Activated T-cell treated with anti-CD3 and anti-CD28 coated beads, Interleukin-2, amount 50 U/mL, for 72 hours (primary cell): Measurements from ENCODE around the gene FERMT3. TPM values are rescaled to one million over a fixed set of nuclear protein-coding genes. Genes with fewer than 3 reads are reported as not detected.

Experiments used
- ATAC-seq, 2 donors: fragments of 150-1000 bp; cut with Tn5 transposase; replicated peaks in 1 of 2; 2 replicates each; pipeline ENCODE4 v1.10.0; 2021; ENCODE audit warnings: moderate library complexity in 2 of 2, mild to moderate bottlenecking in 1 of 2
- DNase-seq, 2 donors: peaks; one replicate each; pipeline ENCODE4 v3.0.0; 2021 to 2022; ENCODE audit warnings: mixed read lengths in 1 of 2
- H3K27ac Mint-ChIP-seq: one replicate; pipeline ENCODE4 v1.8.0; 2022; ENCODE audit warnings: mild to moderate bottlenecking, moderate library complexity, mixed read lengths
- H3K27me3 Mint-ChIP-seq: one replicate; pipeline ENCODE4 v1.8.0; 2022; ENCODE audit warnings: low read depth, mixed read lengths
- H3K36me3 Mint-ChIP-seq, 2 donors: one replicate each; pipeline ENCODE4 v1.8.0; 2022; ENCODE audit warnings: mixed read lengths in 2 of 2, mild to moderate bottlenecking in 1 of 2; ENCODE audit not compliant: insufficient read depth in 2 of 2
- H3K4me1 Mint-ChIP-seq: one replicate; pipeline ENCODE4 v1.8.0; 2022; ENCODE audit warnings: low read depth, mixed read lengths
- H3K4me3 Mint-ChIP-seq, 2 donors: one replicate each; pipeline ENCODE4 v1.8.0; 2022; ENCODE audit warnings: mild to moderate bottlenecking in 2 of 2, mixed read lengths in 2 of 2, moderate library complexity in 2 of 2
- H3K9me3 Mint-ChIP-seq, 2 donors: one replicate each; pipeline ENCODE4 v1.8.0; 2022; ENCODE audit warnings: mixed read lengths in 2 of 2
- total RNA-seq, 2 donors: library from RNA; stranded (reverse); gene quantifications; one replicate each; pipeline ENCODE4 v1.2.3, GENCODE V29; 2022

The FERMT3 gene
- total RNA-seq, 2 donors from 2014 or later = 158 to 164 TPM

DNA sequence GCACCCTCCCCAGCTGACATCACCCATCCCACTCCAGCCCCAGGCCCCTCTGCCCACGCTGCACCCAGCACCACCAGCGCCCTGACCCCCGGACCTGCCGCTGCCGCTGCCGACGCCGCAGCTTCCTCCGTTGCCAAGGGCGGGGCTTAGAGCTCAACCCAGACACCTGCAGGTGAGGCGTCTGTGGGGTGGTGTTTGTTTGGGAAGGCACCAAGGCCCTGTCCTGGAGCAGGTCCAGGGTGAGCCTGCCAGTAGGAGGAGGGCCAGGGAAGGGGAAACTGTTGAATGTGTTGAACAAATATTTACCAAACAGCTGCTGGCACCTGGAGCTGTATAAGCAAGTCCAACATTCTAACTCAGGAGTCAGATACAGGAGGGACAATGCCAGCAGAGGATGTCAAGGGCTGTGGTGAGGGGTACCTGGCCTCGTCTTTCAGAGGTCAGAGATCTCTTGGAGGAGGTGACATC, 31.0 kb downstream of the FERMT3 start:
- peaks cover 36% of the 10 kb centered on the region for H3K4me1 Mint-ChIP-seq
- no peak overlapping the region for H3K4me3 Mint-ChIP-seq
- no peak for DNase-seq
- peak overlapping the region; percentile 65 for H3K27ac Mint-ChIP-seq
- no peaks in the 10 kb centered on the region for H3K27me3 Mint-ChIP-seq
- peaks cover 1% of the 10 kb centered on the region in 2 donors for H3K36me3 Mint-ChIP-seq
- H3K9me3 Mint-ChIP-seq = no peaks in the 10 kb centered on the region
- no peak for ATAC-seq

DNA sequence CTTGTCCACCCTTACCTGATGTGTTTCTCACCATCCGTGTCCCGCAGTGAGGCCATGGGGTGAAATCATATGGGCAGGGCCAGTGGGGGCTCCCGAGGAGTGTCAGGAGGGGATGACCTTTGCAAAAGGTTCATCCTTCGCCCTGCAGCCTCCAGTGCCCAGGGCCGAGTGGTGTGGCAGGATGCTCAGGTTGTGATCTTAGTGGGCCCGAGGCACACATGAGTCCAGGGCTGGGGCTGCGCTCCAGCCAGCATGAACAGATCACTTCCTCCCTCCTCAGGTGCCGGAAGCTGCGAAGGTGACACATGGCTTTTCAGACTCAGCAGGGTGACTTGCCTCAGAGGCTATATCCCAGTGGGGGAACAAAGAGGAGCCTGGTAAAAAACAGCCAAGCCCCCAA, 31.6 kb downstream of the FERMT3 start:
- Mint-ChIP-seq H3K27me3 (no peaks in the 10 kb centered on the region), H3K4me1 (peaks cover 38% of the 10 kb centered on the region), H3K9me3 (no peaks in the 10 kb centered on the region), H3K4me3 (no peak overlapping the region), H3K36me3 (peaks cover 1% of the 10 kb centered on the region in 2 donors), H3K27ac (no peak overlapping the region)
- DNase-seq (no peak), ATAC-seq (no peak)

DNA sequence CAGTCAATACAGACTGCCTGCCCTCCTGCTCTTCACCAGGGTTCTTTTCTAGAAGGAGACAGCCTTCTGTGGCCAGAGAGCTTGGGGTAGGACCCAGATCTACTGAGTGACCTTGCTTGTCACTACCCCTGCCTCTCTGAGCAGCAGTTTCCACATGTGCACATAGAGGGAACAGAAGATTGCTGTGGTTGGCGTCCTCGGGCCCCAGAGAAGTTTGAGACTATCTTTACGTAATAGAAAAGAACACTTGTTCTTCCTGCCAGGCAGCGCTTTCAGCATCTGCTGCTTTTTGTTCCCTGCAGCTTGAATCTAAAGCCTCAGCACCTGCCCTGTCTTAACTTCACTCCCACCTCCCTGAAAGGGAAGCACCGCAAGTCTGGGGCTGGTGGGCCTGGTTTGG, 32.5 kb downstream of the FERMT3 start:
- peaks cover 38% of the 10 kb centered on the region for H3K4me1 Mint-ChIP-seq
- H3K27ac Mint-ChIP-seq = peak overlapping the region; percentile 28
- H3K27me3 Mint-ChIP-seq = no peaks in the 10 kb centered on the region
- no peak overlapping the region for H3K4me3 Mint-ChIP-seq
- H3K36me3 Mint-ChIP-seq = peaks cover 1% of the 10 kb centered on the region in 2 donors
- no peaks in the 10 kb centered on the region for H3K9me3 Mint-ChIP-seq
- DNase-seq (no peak), ATAC-seq (no peak)

DNA sequence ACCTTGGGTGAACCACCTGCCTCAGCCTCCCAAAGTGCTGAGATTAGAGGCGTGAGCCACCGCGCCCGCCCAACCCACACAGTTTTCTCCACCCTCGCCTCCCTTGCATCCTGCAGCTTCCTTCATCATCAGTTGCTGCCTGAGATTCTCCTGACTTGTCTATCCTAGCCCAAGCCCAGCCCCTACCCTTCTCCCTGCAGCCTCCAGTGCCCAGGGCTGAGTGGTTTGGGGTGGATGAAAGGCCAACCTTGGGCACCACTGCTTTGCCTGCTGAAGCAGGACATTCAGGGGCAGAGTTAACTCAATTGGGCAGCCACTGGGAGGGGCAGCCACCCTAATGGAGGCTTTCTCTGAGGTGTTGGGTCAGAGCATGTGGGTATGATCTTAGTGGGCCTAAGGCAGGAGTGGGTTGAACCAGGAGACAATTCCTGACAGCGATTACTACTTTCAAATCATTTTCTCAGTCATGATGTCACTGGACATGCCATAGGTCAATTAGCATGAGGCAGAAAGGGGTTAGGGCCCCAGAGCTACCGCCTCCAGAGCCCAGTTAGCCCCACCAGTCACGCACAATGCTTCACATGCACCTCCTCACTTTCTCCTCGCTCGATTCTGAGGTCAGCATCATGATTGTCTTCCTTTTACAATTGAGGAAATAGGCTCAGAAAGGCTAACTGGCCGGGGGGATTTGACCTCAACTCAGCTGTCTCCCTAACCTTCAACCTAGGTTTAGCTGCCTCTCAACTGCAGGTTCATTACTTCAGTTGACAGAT, 33.3 kb downstream of the FERMT3 start:
- Mint-ChIP-seq H3K4me1 (peaks cover 41% of the 10 kb centered on the region), H3K36me3 (peaks cover 1% of the 10 kb centered on the region in 2 donors), H3K27me3 (no peaks in the 10 kb centered on the region), H3K4me3 (peak overlapping the region; percentile 88 to 93), H3K27ac (peak overlapping the region; percentile 96), H3K9me3 (no peaks in the 10 kb centered on the region)
- DNase-seq (no peak), ATAC-seq (no peak)

DNA sequence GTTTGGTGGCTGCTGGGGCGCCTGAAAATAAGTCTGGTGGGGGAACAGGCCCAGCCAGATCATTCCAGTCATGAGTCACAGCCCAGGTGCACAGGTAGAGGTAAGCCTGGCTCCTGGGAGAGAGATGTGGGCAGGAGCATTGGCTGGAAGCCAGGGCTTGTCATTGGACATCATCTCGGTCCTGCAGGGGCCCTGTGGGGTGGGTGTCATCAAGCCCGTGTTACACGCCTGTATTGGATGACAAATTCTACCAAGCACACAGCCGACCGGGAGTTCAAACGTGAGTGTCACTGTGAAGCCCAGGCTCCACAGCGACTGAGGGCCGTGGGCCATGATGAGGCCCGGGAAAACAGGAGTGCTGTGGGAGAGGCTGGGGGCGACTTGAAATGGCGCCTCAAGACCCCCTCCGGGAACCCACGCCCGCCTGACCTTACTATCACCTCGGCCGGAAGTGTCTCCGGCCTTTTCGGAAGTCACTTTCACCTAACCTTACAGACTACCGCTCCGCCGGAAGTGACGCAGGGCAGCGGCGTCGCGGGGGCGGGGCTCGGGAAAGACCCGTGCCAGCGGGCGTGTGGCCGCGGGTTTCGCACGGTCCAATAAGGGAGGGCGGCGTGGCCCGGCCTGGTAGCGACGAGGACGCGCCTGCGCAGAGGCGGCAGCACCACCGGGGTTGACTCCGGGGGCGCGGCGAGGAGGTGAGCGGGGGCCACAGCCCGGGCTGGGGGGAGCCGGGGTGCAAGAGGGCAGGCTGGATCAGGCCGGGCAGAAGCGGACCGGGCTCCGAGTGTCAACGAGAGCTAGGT, 34.1 kb downstream of the FERMT3 start, which contains the start of gene FKBP2:
FKBP2 (plus strand) TSS at position 661 of the 806 bp plus-strand sequence. CDS start 1,293 bp downstream, outside the sequence.
- Mint-ChIP-seq H3K36me3 (peaks cover 1% of the 10 kb centered on the region in 2 donors), H3K9me3 (no peaks in the 10 kb centered on the region), H3K4me3 (peak within 1 kb of the TSS; percentile 88 to 93), H3K27ac (peak within 1 kb of the TSS; percentile 96), H3K4me1 (peaks cover 35% of the 10 kb centered on the region), H3K27me3 (no peaks in the 10 kb centered on the region)
- DNase-seq = peak; percentile 99 to 100
- ATAC-seq = peak; percentile 67 to 72

DNA sequence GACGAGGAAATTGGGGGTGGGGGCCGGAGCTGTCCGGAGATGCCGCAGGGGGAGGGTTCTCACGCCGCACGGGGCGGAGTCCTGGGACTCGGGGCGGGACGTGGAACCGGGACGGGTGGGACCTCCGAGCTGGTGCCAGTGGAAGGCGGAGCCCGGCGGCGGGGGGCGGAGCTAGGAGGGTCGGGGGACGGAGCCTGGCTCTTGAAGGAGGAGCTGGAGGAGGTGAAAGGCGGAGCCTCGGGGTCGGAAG, 34.6 kb downstream of the FERMT3 start:
- peak overlapping the region; percentile 88 for H3K27ac Mint-ChIP-seq
- peaks cover 1% of the 10 kb centered on the region in 2 donors for H3K36me3 Mint-ChIP-seq
- no peaks in the 10 kb centered on the region for H3K9me3 Mint-ChIP-seq
- peak; percentile 100 for DNase-seq
- peak overlapping the region; percentile 88 to 93 for H3K4me3 Mint-ChIP-seq
- no peaks in the 10 kb centered on the region for H3K27me3 Mint-ChIP-seq
- ATAC-seq = peak; percentile 83 to 87
- peaks cover 33% of the 10 kb centered on the region for H3K4me1 Mint-ChIP-seq

DNA sequence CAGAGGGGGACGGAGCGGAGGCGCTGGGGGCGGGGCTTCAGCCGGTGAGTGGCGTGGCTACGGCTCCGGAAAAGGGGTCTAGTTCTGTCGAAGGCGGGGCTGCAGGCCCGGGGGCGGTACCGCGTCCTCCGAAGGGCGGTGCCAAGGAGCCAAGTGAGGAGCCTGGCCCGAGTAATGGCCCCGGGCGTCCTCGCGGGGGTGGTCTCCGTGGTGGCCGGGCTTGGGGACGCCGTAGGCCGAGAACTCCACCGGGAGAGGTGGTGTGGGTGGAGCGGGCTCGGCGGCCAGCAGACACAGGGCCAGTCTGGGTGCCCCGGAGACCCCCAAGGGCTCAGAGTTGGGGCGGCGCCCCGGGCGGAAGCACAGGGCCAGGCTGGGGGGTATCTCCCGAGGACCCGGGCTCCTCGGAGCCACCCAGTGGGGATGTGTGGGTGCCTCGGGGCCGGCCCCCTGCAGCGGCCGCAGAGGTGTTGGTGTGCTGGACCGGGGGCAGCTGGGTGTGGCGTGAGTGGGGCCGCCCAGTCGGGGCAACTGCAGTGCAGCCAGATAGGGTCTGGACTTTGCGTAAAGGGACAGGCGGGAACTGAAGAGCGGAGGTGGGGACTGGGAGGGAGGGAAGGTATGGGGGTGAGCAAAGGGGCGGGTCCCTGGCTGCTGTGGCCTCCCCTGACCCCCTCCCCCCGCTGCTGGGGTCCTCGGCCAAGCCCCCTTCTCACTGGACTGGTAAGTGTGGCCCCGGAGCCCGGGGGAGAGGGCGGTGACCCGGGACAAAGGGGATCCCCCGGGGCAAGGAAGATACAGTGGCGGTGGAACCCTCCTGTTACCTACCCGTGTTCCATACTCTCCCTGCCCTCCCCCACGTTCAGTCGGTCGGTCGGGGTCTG, 35.2 kb downstream of the FERMT3 start:
- Mint-ChIP-seq H3K27me3 (no peaks in the 10 kb centered on the region), H3K27ac (peak overlapping the region; percentile 88), H3K36me3 (peaks cover 1% of the 10 kb centered on the region in 2 donors), H3K9me3 (no peaks in the 10 kb centered on the region), H3K4me1 (peaks cover 33% of the 10 kb centered on the region), H3K4me3 (peak overlapping the region; percentile 88 to 93)
- DNase-seq (no peak), ATAC-seq (peak; percentile 5 to 8)

DNA sequence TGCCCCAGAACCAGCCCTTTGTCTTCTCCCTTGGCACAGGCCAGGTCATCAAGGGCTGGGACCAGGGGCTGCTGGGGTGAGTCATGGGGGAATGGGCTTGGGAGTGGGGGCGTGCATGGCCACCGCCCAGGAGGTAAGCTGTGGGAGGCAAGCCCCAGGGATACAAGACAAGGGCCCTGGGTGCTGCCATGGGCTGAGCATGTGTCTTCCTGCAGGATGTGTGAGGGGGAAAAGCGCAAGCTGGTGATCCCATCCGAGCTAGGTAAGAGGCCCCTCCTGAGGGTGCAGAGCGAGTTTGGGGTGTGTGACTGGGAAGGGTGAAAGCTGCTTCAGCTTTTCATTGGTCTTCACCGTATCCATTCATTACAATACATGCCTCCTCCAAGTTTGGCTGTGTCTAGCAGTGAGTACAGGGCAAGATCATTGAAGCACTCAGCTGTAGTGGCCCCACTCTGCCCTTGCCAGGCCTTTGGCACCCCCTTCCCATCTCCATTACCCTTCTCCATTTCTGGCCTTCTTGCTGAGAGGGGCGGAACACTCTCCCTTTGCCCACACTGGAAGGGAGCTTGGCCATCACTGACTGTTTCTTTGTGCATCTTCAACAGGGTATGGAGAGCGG, 36.8 kb downstream of the FERMT3 start:
- Mint-ChIP-seq H3K4me3 (peak overlapping the region; percentile 88 to 93), H3K36me3 (peaks cover 1% of the 10 kb centered on the region in 2 donors), H3K9me3 (no peaks in the 10 kb centered on the region), H3K27me3 (no peaks in the 10 kb centered on the region), H3K27ac (no peak overlapping the region), H3K4me1 (peaks cover 40% of the 10 kb centered on the region)
- ATAC-seq (no peak), DNase-seq (no peak)

DNA sequence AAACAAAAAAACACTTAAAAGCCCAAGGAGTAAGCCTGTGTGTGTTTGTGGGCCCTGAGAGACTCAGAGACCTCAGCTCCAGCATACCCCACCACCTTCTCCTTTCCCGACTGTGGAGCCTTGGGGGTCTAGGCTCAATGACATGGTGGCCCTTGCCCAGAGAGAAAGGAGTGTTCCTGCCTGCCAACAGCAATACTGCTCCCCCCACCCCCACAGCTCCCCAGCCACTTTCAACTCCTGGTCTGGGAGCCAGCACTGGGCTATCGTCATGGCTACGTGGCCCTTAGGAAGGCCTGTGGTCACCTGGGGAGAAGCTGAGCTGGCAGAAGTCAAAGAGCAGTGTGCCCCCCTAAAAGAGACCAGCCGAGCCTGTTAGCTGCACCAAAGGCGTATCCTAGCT, 37.6 kb downstream of the FERMT3 start:
- no peak for DNase-seq
- Mint-ChIP-seq H3K9me3 (no peaks in the 10 kb centered on the region), H3K4me3 (peak overlapping the region; percentile 31 to 93), H3K27me3 (no peaks in the 10 kb centered on the region), H3K4me1 (peaks cover 40% of the 10 kb centered on the region), H3K27ac (no peak overlapping the region), H3K36me3 (peaks cover 1% of the 10 kb centered on the region in 2 donors)
- ATAC-seq = no peak

DNA sequence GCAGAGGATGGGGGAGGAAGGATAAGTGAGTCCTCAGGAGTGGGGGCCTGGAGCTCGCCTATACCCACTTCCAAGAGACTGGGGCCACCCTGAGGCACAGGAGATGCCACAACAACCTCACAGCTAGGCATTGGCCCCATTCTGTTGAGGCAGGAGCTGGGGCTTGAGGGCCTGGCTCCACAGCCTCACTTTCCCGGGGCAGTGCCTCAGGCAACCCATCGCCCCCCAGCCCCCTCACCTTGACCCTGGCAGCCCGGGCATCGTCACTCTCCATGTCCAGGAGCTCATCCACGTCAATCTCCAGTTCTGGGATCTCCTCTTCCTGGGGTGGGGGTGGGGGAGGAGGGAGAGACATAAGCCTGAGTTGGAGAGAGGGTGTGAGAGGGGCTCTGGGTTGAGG, 38.4 kb downstream of the FERMT3 start:
- Mint-ChIP-seq H3K36me3 (peaks cover 1% of the 10 kb centered on the region in 2 donors), H3K4me3 (peak overlapping the region; percentile 93), H3K9me3 (no peaks in the 10 kb centered on the region), H3K27me3 (no peaks in the 10 kb centered on the region), H3K4me1 (peaks cover 42% of the 10 kb centered on the region), H3K27ac (no peak overlapping the region)
- no peak for ATAC-seq
- no peak for DNase-seq

DNA sequence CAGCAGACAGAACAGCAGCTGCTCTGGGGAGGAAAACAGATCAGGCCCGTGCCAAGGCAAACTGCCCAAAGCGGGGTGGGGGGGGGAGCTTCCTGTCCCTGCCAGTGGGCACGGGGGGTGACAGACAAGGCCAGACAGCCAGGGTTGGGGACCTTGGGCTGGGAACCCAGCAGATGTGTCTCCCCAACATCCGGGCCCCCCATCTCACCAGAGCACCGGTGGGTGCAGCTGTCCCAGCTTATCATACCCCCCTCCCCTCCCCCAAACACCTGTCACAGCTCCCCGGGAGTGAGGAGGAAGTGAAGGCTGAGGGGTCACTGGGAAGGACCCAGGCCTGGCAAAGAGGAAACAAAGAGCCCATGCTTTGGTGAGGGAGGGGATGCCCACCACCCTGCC, 38.9 kb downstream of the FERMT3 start:
- DNase-seq (peak in 1 of 2 donors; percentile 31), ATAC-seq (no peak)
- no peaks in the 10 kb centered on the region for H3K27me3 Mint-ChIP-seq
- H3K36me3 Mint-ChIP-seq = peaks cover 1% of the 10 kb centered on the region in 2 donors
- H3K4me1 Mint-ChIP-seq = peaks cover 41% of the 10 kb centered on the region
- no peak overlapping the region for H3K27ac Mint-ChIP-seq
- H3K9me3 Mint-ChIP-seq = no peaks in the 10 kb centered on the region
- peak overlapping the region; percentile 93 for H3K4me3 Mint-ChIP-seq

DNA sequence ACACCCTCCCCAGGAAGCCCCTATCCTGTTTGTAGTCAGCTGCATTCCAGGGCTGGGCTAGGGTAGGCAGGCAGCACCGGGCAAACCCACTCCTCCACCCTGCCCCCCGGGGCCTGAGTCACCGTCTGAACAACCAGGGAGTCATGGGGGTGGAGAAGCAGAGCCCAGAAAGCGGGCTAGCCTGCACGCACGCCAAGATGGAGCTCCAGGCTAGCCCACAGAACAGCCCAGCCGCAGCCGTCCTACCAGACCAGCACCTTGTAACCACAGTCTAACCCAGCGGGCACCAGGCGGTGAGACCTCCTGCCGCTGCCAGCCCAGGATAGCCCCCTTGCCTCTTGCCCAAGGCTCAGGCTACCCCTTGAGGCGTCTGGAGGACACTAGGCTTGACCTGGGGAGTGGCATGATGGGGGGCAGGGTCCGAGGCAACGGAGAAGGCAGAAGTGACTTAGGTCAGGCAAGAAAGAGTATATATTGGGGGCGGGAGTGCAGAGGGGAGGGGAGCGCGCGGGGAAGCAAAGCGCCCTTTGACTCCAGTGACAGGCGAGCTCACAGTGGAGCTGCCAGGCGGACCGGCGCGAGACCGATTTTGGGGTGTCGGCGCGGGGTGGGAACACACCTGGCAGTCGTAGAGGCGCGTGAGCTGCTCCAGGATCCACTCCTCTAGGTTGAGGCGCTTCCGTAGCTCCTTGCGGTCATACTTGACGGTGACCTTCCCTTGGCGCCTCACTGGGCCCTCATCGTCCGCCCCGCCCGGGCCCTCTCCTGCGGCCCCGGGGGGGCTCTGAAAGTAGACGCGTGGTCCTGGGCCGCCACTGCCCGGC, 39.5 kb downstream of the FERMT3 start:
- peaks cover 44% of the 10 kb centered on the region for H3K4me1 Mint-ChIP-seq
- ATAC-seq (peak; percentile 12), DNase-seq (peak; percentile 79 to 88)
- H3K27ac Mint-ChIP-seq = peak overlapping the region; percentile 65
- peaks cover 1% of the 10 kb centered on the region in 2 donors for H3K36me3 Mint-ChIP-seq
- peak overlapping the region; percentile 93 for H3K4me3 Mint-ChIP-seq
- no peaks in the 10 kb centered on the region for H3K9me3 Mint-ChIP-seq
- H3K27me3 Mint-ChIP-seq = no peaks in the 10 kb centered on the region
